Neutrophil (primary cell): ENCODE measurements around the gene RNF157.

ENCODE experiments used
- H3K27ac ChIP-seq: fragments of 200-600 bp; sonication (generic); 2 replicates; pipeline ENCODE4 v1.5.1; 2016; ENCODE audit warnings: mild to moderate bottlenecking, moderate library complexity
- H3K27me3 ChIP-seq: fragments of 200-600 bp; sonication (generic); 2 replicates; pipeline ENCODE4 v1.6.0; 2016; ENCODE audit warnings: mild to moderate bottlenecking
- H3K36me3 ChIP-seq: fragments of 200-600 bp; sonication (generic); 2 replicates; pipeline ENCODE4 v1.5.1; 2017
- H3K4me1 ChIP-seq, 2 experiments: fragments of 200-600 bp in 1 of 2; sonication (generic) in 1 of 2; 1 replicate in 1 of 2; 2 replicates in 1 of 2; pipeline versions ENCODE4 v1.5.1 to v1.6.1; 2013 to 2016; ENCODE audit warnings: low read depth in 1 of 2, low read length in 1 of 2, mild to moderate bottlenecking in 1 of 2, moderate library complexity in 1 of 2; ENCODE audit not compliant: control insufficient read depth in 1 of 2, insufficient read depth in 1 of 2
- H3K4me3 ChIP-seq, 2 experiments: fragments of 200-600 bp in 1 of 2; sonication (generic) in 1 of 2; 1 replicate in 1 of 2; 2 replicates in 1 of 2; pipeline ENCODE4 v1.5.1; 2013 to 2016; ENCODE audit warnings: low read depth in 1 of 2, low read length in 1 of 2, mild to moderate bottlenecking in 1 of 2, moderate library complexity in 1 of 2
- H3K9me3 ChIP-seq: fragments of 200-600 bp; sonication (generic); 2 replicates; pipeline ENCODE4 v1.5.1; 2016
- CTCF ChIP-seq: fragments of 200-600 bp; sonication (generic); IDR thresholded peaks from 2 replicates; pipeline ENCODE4 v1.5.1; 2016; ENCODE audit warnings: antibody characterized with exemption

Gene RNF157

GRCh38 chr17:76124582-76125390 lies 115.5 kb downstream of the RNF157 start:
- H3K27ac ChIP-seq = no peak overlapping the region
- H3K4me1 ChIP-seq = peaks cover 7 to 10% of the 10 kb centered on the region in 2 experiments
- H3K4me3 ChIP-seq = no peak overlapping the region
- H3K36me3 ChIP-seq = no peaks in the 10 kb centered on the region
- TF ChIP-seq CTCF = no peak
- no peaks in the 10 kb centered on the region for H3K9me3 ChIP-seq
- peaks cover 14% of the 10 kb centered on the region for H3K27me3 ChIP-seq

- H3K4me1 ChIP-seq = peaks cover 7 to 10% of the 10 kb centered on the region in 2 experiments
- H3K27ac ChIP-seq = no peak overlapping the region
- no peaks in the 10 kb centered on the region for H3K9me3 ChIP-seq
- H3K4me3 ChIP-seq = no peak overlapping the region
- TF ChIP-seq CTCF = no peak
- peaks cover 14% of the 10 kb centered on the region for H3K27me3 ChIP-seq
- no peaks in the 10 kb centered on the region for H3K36me3 ChIP-seq
Observed at GRCh38 chr17:76123749-76124581, 116.3 kb downstream of the RNF157 start.

GRCh38 chr17:76123191-76123499 lies 117.1 kb downstream of the RNF157 start:
- H3K27ac ChIP-seq = no peak overlapping the region
- H3K27me3 ChIP-seq = peaks cover 14% of the 10 kb centered on the region
- H3K4me1 ChIP-seq = peaks cover 7 to 10% of the 10 kb centered on the region in 2 experiments
- H3K9me3 ChIP-seq = no peaks in the 10 kb centered on the region
- no peak overlapping the region for H3K4me3 ChIP-seq
- H3K36me3 ChIP-seq = no peaks in the 10 kb centered on the region
- TF ChIP-seq CTCF = no peak

GRCh38 chr17:76122431-76123190 lies 117.7 kb downstream of the RNF157 start:
- no peak for TF ChIP-seq CTCF
- H3K9me3 ChIP-seq = no peaks in the 10 kb centered on the region
- no peaks in the 10 kb centered on the region for H3K36me3 ChIP-seq
- H3K27ac ChIP-seq = no peak overlapping the region
- H3K27me3 ChIP-seq = peaks cover 14% of the 10 kb centered on the region
- peaks cover 7 to 10% of the 10 kb centered on the region in 2 experiments for H3K4me1 ChIP-seq
- no peak overlapping the region for H3K4me3 ChIP-seq

GRCh38 chr17:76121932-76122430 lies 118.3 kb downstream of the RNF157 start:
- no peak overlapping the region for H3K27ac ChIP-seq
- peaks cover 7 to 10% of the 10 kb centered on the region in 2 experiments for H3K4me1 ChIP-seq
- peaks cover 13% of the 10 kb centered on the region for H3K27me3 ChIP-seq
- peak overlapping the region; percentile 45 to 59 for H3K4me3 ChIP-seq
- H3K36me3 ChIP-seq = no peaks in the 10 kb centered on the region
- H3K9me3 ChIP-seq = no peaks in the 10 kb centered on the region
- no peak for TF ChIP-seq CTCF
